Measurements from ENCODE around the gene CACNA1I.

Gene CACNA1I

GRCh38 chr22:39641660-39642310, 71.2 kb downstream of the CACNA1I start:
- DNase-seq (ENCODE audit: low read depth), result no peak
- no peak for TF ChIP-seq CTCF (IDR thresholded peaks at IDR 0.05; ENCODE audit: control insufficient read depth, extremely low read depth, insufficient read depth)
- no peak overlapping the region for H3K4me3 ChIP-seq (ENCODE audit: low read depth, low read length)

GRCh38 chr22:39643311-39644083, 72.9 kb downstream of the CACNA1I start:
- H3K4me3 ChIP-seq (ENCODE audit: low read depth, low read length), result no peak overlapping the region
- no peak for DNase-seq (ENCODE audit: low read depth)
- TF ChIP-seq CTCF (IDR thresholded peaks at IDR 0.05; ENCODE audit: control insufficient read depth, extremely low read depth, insufficient read depth), result no peak

GRCh38 chr22:39645532-39645931, 75.0 kb downstream of the CACNA1I start:
- no peak for TF ChIP-seq CTCF (IDR thresholded peaks at IDR 0.05; ENCODE audit: control insufficient read depth, extremely low read depth, insufficient read depth)
- DNase-seq (ENCODE audit: low read depth), result no peak

GRCh38 chr22:39646398-39647063, 76.0 kb downstream of the CACNA1I start:
- TF ChIP-seq CTCF (IDR thresholded peaks at IDR 0.05; ENCODE audit: control insufficient read depth, extremely low read depth, insufficient read depth), result no peak
- no peak overlapping the region for H3K4me3 ChIP-seq (ENCODE audit: low read depth, low read length)
- no peak for DNase-seq (ENCODE audit: low read depth)

More at GRCh38 chr22:39645532-39645931, 75.0 kb downstream of the CACNA1I start:
- H3K4me3 ChIP-seq (ENCODE audit: low read depth, low read length), result no peak overlapping the region

GRCh38 chr22:39647836-39648629, 77.5 kb downstream of the CACNA1I start:
- DNase-seq (ENCODE audit: low read depth), result no peak
- TF ChIP-seq CTCF (IDR thresholded peaks at IDR 0.05; ENCODE audit: control insufficient read depth, extremely low read depth, insufficient read depth), result no peak
- no peak overlapping the region for H3K4me3 ChIP-seq (ENCODE audit: low read depth, low read length)

GRCh38 chr22:39648630-39648950, 78.0 kb downstream of the CACNA1I start:
- H3K4me3 ChIP-seq (ENCODE audit: low read depth, low read length), result no peak overlapping the region
- TF ChIP-seq CTCF (IDR thresholded peaks at IDR 0.05; ENCODE audit: control insufficient read depth, extremely low read depth, insufficient read depth), result no peak
- no peak for DNase-seq (ENCODE audit: low read depth)

Measured in LNCaP clone FGC (cell line).